ENCODE data around the gene SLC47A1.
"Not testable (repeated sequence)": the region's sequence is repeated elsewhere in the genome, so short reads cannot be mapped to it uniquely, and the experiment has no call there.

Gene SLC47A1

GRCh38 chr17:19558946-19559345 lies 25.3 kb downstream of the SLC47A1 start:
- no peak for DNase-seq

GRCh38 chr17:19561697-19562318 lies 28.2 kb downstream of the SLC47A1 start:
- no peak for DNase-seq

GRCh38 chr17:19565817-19566575 lies 32.3 kb downstream of the SLC47A1 start:
- no peak for DNase-seq

GRCh38 chr17:19567216-19568015 lies 33.8 kb downstream of the SLC47A1 start:
- DNase-seq = no peak

- no peak for DNase-seq
Observed at GRCh38 chr17:19568016-19568350, 34.3 kb downstream of the SLC47A1 start.

- DNase-seq = no peak
Observed at GRCh38 chr17:19569785-19570543, 36.3 kb downstream of the SLC47A1 start.

- no peak for DNase-seq
Observed at GRCh38 chr17:19570544-19571062, 36.9 kb downstream of the SLC47A1 start.

- no peak for DNase-seq
Observed at GRCh38 chr17:19573075-19573474, 39.4 kb downstream of the SLC47A1 start.

- DNase-seq = no peak
Observed at GRCh38 chr17:19574956-19575355, 41.3 kb downstream of the SLC47A1 start.

- no peak for DNase-seq
Observed at GRCh38 chr17:19578545-19578944, 44.9 kb downstream of the SLC47A1 start.

GRCh38 chr17:19579192-19579761 lies 45.6 kb downstream of the SLC47A1 start:
- DNase-seq = no peak

- DNase-seq = no peak
Observed at GRCh38 chr17:19579867-19580565, 46.4 kb downstream of the SLC47A1 start.

GRCh38 chr17:19580566-19580920 lies 46.9 kb downstream of the SLC47A1 start:
- not testable (repeated sequence) for DNase-seq

- DNase-seq = not testable (repeated sequence)
Observed at GRCh38 chr17:19582152-19582551, 48.5 kb downstream of the SLC47A1 start.

- DNase-seq = no peak
Observed at GRCh38 chr17:19583871-19584270, 50.2 kb downstream of the SLC47A1 start.

- DNase-seq = no peak
Observed at GRCh38 chr17:19590451-19590850, 56.8 kb downstream of the SLC47A1 start.

- no peak for DNase-seq
Observed at GRCh38 chr17:19590912-19591551, 57.4 kb downstream of the SLC47A1 start.

- DNase-seq = no peak
Observed at GRCh38 chr17:19592316-19592715, 58.7 kb downstream of the SLC47A1 start.

GRCh38 chr17:19596869-19597268 lies 63.2 kb downstream of the SLC47A1 start:
- no peak for DNase-seq

GRCh38 chr17:19610311-19610710 lies 76.7 kb downstream of the SLC47A1 start:
- DNase-seq = no peak

GRCh38 chr17:19610879-19611278 lies 77.2 kb downstream of the SLC47A1 start:
- no peak for DNase-seq

Data from T1000 (cell line).